Mucosa of rectum (tissue), 2 donors: ENCODE measurements around the gene HMBS.

Experiments
- H3K27ac ChIP-seq, 2 donors: one replicate each; pipeline ENCODE4 v1.7.0; 2013; ENCODE audit warnings: inconsistent platforms in 2 of 2, low read depth in 2 of 2, low read length in 2 of 2
- H3K27me3 ChIP-seq, 2 donors: one replicate each; pipeline ENCODE4 v1.7.0; 2013; ENCODE audit warnings: low read length in 2 of 2; ENCODE audit not compliant: control insufficient read depth in 2 of 2, insufficient read depth in 2 of 2
- H3K36me3 ChIP-seq, 2 donors: one replicate each; pipeline ENCODE4 v1.7.0; 2013; ENCODE audit warnings: low read length in 2 of 2; ENCODE audit not compliant: control insufficient read depth in 2 of 2, insufficient read depth in 2 of 2
- H3K4me1 ChIP-seq, 2 donors: one replicate each; pipeline ENCODE4 v1.7.0; 2013; ENCODE audit warnings: low read length in 2 of 2, mild to moderate bottlenecking in 1 of 2; ENCODE audit not compliant: control insufficient read depth in 2 of 2, insufficient read depth in 2 of 2
- H3K4me3 ChIP-seq, 2 donors: one replicate each; pipeline ENCODE4 v1.7.0; 2013; ENCODE audit warnings: low read length in 2 of 2
- H3K9ac ChIP-seq, 2 donors: one replicate each; pipeline ENCODE4 v1.7.0; 2013; ENCODE audit warnings: low read length in 2 of 2, low read depth in 1 of 2, mild to moderate bottlenecking in 1 of 2
- H3K9me3 ChIP-seq, 2 donors: one replicate each; pipeline ENCODE4 v1.7.0; 2013; ENCODE audit warnings: low read length in 2 of 2; ENCODE audit not compliant: control insufficient read depth in 2 of 2
- donor health status: healthy.
- donor health status: Normal muscosa, but diverticular disease.

HMBS gene

DNA sequence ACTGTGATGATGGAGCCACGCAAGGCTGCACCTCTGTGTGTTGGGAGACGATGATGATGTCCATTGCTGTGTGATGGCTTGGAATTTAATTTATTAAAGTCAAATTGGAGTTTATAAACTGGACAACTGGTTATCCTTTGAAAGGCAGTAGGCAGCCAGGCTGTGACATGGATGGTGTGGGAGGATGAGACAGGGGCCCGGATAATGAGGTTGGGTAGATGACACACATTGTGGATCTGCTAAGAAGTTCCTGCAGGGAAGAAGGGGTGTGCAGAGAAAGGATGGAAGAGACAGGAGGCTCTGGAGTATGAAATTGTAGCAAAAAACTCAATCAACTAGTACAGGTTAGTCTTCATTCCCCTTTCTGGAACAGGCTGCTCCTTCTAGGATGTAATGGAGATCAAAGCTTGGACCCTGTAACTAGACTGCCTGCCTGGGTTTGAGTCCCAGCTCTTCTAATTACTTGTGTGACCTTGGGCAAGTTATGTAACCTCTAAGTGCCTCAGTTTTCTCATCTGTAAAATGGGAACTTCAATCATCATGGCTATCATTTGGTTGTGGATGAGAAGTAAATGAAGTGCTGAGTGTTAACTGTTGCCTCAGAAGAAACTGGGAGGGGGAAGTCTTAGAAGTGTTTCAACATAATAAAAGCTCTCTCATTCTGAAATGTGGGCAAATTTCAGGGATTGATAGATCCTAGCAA, 32.5 kb downstream of the HMBS start:
- Histone ChIP-seq H3K27me3 (no peaks in the 10 kb centered on the region), H3K9me3 (no peaks in the 10 kb centered on the region), H3K36me3 (peaks cover 25 to 34% of the 10 kb centered on the region in 2 donors), H3K27ac (no peak overlapping the region), H3K4me1 (peaks cover 11% of the 10 kb centered on the region in 2 donors), H3K4me3 (no peak overlapping the region), H3K9ac (no peak overlapping the region)

DNA sequence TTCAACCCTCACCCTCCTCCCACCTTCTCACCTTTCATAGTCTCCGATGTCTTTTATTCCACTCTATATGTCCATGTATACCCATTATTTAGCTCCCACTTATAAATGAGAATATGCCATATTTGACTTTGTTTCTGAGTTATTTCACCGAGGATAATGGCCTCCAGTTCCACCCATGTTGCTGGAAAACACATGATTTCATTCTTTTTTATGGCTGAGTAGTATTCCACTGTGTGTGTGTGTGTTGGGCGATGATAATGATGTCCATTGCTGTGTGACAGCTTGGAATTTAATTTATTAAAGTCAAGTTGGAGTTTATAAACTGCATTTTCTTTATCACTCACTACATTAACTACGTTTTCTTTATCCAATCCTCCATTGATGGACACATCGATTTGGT, 33.5 kb downstream of the HMBS start:
- H3K36me3 ChIP-seq = peaks cover 18 to 25% of the 10 kb centered on the region in 2 donors
- no peaks in the 10 kb centered on the region for H3K9me3 ChIP-seq
- H3K27me3 ChIP-seq = no peaks in the 10 kb centered on the region
- H3K27ac ChIP-seq = no peak overlapping the region
- no peak overlapping the region for H3K4me3 ChIP-seq
- H3K4me1 ChIP-seq = peaks cover 16% of the 10 kb centered on the region in 2 donors
- H3K9ac ChIP-seq = no peak overlapping the region

GRCh38 chr11:119118946-119119345, 34.3 kb downstream of the HMBS start:
- Histone ChIP-seq H3K36me3 (peaks cover 14 to 22% of the 10 kb centered on the region in 2 donors), H3K4me1 (peaks cover 16% of the 10 kb centered on the region in 2 donors), H3K4me3 (no peak overlapping the region), H3K9me3 (no peaks in the 10 kb centered on the region), H3K27ac (no peak overlapping the region), H3K27me3 (no peaks in the 10 kb centered on the region), H3K9ac (no peak overlapping the region)

DNA sequence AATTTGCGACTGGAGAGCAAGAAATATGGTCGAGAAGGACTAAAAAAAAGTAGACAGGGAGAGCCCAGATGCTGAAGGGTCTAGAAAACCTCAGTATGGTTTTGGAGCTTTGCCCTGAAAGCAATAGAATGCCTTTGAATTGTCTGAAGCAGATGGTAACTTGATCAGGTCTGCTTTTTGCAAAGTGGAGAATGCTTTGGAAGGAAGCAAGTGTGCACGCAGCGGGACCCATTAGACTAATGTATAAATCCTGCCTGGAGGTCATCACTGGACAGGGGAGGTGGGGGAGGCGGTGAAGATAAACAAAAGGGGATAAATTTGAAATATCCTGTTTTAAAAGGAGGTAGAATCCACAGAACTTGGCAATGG, 35.9 kb downstream of the HMBS start:
- Histone ChIP-seq H3K27ac (peak overlapping the region; percentile 28 to 76), H3K4me3 (peak overlapping the region; percentile 84 to 100), H3K36me3 (peaks cover 10 to 20% of the 10 kb centered on the region in 2 donors), H3K4me1 (peaks cover 19 to 23% of the 10 kb centered on the region in 2 donors), H3K9me3 (no peaks in the 10 kb centered on the region), H3K9ac (peak overlapping the region; percentile 76 to 88), H3K27me3 (no peaks in the 10 kb centered on the region)

DNA sequence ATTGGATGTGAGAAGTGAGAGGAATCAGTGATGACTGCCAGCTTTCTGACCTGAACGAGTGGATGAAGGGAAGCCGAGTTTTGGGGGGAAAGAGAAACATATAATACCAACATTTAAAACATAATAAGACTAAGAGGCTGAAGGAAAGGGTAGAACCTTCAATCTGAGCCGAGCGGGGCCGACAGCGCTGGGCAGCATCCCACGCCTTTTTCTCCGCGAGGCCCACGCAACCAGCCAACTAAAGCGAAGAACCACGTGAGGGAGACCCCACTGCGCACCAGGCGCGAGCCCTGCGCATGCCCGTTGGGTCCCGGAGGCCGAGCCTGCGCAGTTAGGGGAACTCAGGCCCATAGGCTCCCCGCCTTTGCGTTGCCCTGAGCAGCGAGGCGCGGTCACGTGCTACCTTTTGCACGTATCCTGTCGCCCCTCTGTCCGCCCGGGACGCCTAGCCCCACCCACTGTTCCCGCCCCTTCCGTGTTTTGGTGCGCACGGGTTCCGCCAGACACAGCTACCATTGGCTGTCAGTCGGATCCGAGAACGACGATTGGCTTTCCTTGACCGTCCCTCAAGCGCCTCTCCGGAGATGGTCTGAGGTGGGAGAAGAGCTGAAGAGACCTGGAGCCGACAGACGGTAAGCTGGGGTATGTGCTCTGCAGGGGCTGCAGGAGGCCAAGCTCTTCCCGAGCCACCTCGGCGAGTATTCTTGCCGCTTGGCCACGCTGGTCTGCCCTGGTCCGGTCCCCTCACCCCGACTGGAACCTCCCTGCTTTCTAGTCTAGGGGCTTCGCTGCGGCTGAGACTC, 36.5 kb downstream of the HMBS start, which contains the start of gene HINFP:
Gene HINFP, plus strand, starts transcription at position 573 of the 803 bp plus-strand sequence. CDS start 5,365 bp downstream, outside the sequence.
- peak within 1 kb of the TSS; percentile 82 to 89 for H3K27ac ChIP-seq
- H3K4me1 ChIP-seq = peaks cover 21 to 27% of the 10 kb centered on the region in 2 donors
- H3K27me3 ChIP-seq = no peaks in the 10 kb centered on the region
- H3K36me3 ChIP-seq = peaks cover 8 to 18% of the 10 kb centered on the region in 2 donors
- peak within 1 kb of the TSS; percentile 93 to 100 for H3K4me3 ChIP-seq
- H3K9ac ChIP-seq = peak within 1 kb of the TSS; percentile 88 to 92
- no peaks in the 10 kb centered on the region for H3K9me3 ChIP-seq

DNA sequence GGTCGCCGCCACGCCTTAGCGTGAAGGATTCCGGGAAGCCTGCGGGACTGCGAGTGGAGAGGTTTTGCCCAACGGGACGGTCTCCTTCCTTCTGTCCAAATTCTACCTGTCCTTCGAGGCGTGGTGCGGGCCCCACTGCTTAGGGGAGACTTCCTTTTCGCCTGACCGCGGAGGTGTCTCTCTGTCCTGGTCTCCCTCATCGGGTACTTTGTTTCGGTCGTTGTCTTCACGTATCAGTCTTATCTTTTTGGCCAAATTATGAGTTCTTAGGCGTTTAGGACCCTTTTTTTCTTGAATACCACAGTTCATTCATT, 37.1 kb downstream of the HMBS start:
- peak overlapping the region; percentile 83 to 92 for H3K9ac ChIP-seq
- H3K36me3 ChIP-seq = peaks cover 7 to 18% of the 10 kb centered on the region in 2 donors
- H3K27ac ChIP-seq = peak overlapping the region; percentile 82 to 89
- H3K4me1 ChIP-seq = peaks cover 23 to 33% of the 10 kb centered on the region in 2 donors
- H3K4me3 ChIP-seq = peak overlapping the region; percentile 93 to 100
- no peaks in the 10 kb centered on the region for H3K9me3 ChIP-seq
- no peaks in the 10 kb centered on the region for H3K27me3 ChIP-seq

- Histone ChIP-seq H3K4me1 (peaks cover 18 to 31% of the 10 kb centered on the region in 2 donors), H3K27ac (peak overlapping the region; percentile 61 to 64), H3K9me3 (no peaks in the 10 kb centered on the region), H3K4me3 (no peak overlapping the region), H3K36me3 (peaks cover 19 to 26% of the 10 kb centered on the region in 2 donors), H3K27me3 (no peaks in the 10 kb centered on the region), H3K9ac (peak overlapping the region in 1 of 2 donors; percentile 1)
These were observed 41.1 kb downstream of the HMBS start for GRCh38 chr11:119125821-119126220.

DNA sequence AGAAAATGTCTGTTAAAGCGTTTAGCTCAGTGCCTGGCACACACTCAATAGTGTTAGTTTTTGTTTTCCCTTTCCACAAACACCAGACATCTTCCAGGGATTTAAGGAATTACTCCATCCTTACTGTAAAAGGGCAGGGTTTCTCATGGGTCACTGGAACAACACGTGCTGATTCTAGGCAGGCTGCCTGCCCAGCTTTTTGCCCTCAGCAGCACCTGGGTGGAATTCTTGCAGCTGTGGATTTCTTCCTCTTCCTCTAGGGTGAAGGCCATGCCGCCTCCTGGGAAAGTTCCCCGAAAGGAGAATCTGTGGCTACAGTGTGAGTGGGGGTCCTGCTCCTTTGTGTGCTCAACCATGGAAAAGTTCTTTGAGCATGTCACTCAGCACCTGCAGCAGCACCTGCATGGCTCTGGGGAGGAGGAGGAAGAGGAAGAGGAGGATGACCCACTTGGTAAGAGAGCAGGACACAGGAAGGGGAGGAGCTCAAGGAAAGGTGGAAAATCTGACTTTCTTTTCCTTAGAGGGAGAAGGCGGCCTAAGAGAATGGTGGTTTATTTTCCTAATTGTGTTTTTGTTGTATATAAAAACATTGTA, 42.1 kb downstream of the HMBS start:
- H3K27ac ChIP-seq = peak overlapping the region; percentile 61 to 64
- H3K9me3 ChIP-seq = no peaks in the 10 kb centered on the region
- peak overlapping the region in 1 of 2 donors; percentile 7 for H3K9ac ChIP-seq
- H3K36me3 ChIP-seq = peaks cover 28 to 34% of the 10 kb centered on the region in 2 donors
- H3K27me3 ChIP-seq = no peaks in the 10 kb centered on the region
- peaks cover 16 to 28% of the 10 kb centered on the region in 2 donors for H3K4me1 ChIP-seq
- no peak overlapping the region for H3K4me3 ChIP-seq

DNA sequence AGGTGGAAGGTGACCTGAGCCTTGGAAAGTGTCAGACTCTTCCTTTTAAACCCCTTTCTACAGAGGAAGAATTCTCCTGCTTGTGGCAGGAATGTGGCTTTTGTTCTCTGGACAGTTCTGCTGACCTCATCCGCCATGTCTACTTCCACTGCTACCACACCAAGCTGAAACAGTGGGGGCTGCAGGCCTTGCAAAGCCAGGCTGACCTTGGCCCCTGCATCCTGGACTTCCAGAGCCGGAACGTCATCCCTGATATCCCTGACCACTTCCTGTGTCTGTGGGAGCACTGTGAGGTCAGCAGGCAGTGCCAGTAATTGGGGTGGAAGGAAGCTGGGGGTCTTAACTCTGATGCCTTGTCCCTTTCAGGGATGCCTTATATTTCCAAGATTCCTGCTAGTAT, 46.0 kb downstream of the HMBS start:
- Histone ChIP-seq H3K9ac (no peak overlapping the region), H3K36me3 (peaks cover 42 to 53% of the 10 kb centered on the region in 2 donors)

More for the DNA sequence above, 46.0 kb downstream of the HMBS start:
- Histone ChIP-seq H3K27me3 (no peaks in the 10 kb centered on the region), H3K27ac (no peak overlapping the region), H3K4me1 (peaks cover 6 to 12% of the 10 kb centered on the region in 2 donors), H3K9me3 (no peaks in the 10 kb centered on the region), H3K4me3 (no peak overlapping the region)
